HG03565 (cell line): Measurements from ENCODE around the gene SLC1A1.
"Not testable (repeated sequence)": the region's sequence is repeated elsewhere in the genome, so short reads cannot be mapped to it uniquely, and the experiment has no call there.

ENCODE experiments used
- ATAC-seq: cut with Tn5 transposase; IDR thresholded peaks from one replicate; pipeline ENCODE4 v1.9.1; 2021; ENCODE audit warnings: mild to moderate bottlenecking, moderate library complexity; ENCODE audit not compliant: unreplicated experiment

The SLC1A1 gene

GRCh38 chr9:4540425-4540824 lies 50.2 kb downstream of the SLC1A1 start:
- ATAC-seq: no peak

- ATAC-seq: no peak
These were observed 51.0 kb downstream of the SLC1A1 start for GRCh38 chr9:4541281-4541680.

GRCh38 chr9:4541856-4542255 lies 51.6 kb downstream of the SLC1A1 start:
- ATAC-seq: no peak

- not testable (repeated sequence) for ATAC-seq
These were observed 54.4 kb downstream of the SLC1A1 start for GRCh38 chr9:4544714-4545113.

DNA sequence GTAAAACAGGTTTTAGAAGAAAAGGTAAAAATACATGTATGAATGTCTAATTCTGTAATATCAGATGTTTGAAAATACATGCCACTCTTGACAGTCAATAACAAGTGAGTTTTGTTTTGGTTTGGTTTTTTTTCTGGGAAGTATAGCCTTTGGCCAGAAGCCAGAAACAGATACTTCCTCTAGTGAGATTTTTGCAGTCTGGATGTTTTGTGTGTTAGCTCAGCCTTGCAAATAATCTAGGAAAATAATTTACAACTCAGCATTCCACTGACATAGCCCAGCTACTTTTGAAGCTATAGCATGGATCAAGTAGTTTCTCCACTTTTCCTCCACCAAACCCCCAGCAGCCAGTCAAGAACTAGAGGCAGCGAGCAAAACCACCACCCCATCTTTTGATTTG lies 56.7 kb downstream of the SLC1A1 start:
- ATAC-seq: no peak

DNA sequence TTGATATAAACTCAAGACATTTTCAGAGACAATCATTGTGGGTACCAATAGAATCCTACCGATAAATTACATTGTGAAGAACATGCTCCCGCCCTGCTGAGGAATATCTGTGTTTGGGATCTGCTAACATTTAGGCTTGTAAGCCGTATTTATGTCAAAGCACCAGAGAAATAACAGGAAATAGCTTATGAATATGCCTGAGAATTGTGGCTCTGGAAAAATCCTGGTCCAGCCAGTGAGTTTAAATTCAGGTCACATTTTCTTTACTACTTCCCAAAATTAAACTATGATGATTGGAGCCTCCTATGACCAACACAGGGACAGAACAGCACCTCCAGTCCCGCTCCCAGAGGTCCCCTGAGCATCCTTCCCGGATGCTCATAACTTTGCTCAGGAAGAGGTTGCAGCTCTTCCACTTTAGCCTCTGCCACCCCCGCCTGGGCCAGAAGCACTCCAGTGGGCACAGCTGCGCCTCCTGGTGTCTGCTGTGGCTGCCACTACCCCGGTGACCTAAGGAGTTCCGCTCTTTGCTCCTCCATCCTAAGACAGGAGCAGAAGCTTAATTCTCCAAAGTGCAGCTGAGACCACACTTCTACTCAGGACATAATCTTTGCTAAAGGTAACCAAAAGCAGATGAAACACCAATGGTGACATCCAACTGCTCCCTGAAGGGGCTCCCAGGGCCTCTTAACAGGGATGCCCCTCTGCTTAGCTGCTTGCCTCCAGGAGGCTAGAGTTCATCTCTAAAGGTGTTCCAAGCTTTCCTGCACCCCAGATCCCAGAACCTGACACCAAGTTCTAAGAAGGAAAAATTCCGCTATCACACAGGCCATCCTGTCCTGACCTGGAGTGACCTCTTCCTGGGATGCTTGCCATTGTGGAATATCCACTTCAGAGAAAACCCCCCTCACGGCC lies 58.8 kb downstream of the SLC1A1 start:
- no peak for ATAC-seq

GRCh38 chr9:4549751-4550295 lies 59.6 kb downstream of the SLC1A1 start:
- ATAC-seq: no peak

DNA sequence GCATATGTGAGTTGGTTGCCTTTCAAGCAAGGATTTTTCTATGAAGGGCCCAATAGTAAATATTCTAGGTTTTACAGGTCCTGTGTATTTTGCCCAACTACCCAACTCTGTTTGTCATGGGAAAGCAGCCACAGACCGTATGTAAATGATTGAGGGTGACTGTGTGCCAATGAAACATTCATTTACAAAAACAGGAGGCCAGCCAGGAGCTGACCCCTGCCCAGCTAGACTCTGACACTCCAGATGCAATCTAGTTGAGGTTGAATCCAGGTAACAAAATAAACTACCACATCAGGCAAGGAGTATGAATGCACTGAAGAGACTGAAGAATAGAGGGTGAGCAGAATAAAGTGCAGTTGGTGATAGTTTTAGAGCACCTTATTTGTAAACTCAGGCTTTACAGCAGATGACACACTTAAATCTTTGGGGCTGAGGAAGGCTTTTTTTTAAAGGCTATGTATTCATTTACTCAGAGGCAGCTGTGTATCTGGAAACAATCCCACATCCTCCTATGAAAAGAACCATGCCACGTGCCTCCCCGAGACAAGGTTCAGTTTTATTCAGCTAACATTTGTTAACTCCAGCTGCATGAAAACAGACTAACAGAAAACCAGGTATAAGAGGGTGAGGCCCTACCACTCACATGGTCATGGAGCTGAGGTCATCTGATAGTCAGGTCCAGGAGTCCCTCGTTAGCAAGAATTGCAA lies 60.7 kb downstream of the SLC1A1 start:
- ATAC-seq: no peak

DNA sequence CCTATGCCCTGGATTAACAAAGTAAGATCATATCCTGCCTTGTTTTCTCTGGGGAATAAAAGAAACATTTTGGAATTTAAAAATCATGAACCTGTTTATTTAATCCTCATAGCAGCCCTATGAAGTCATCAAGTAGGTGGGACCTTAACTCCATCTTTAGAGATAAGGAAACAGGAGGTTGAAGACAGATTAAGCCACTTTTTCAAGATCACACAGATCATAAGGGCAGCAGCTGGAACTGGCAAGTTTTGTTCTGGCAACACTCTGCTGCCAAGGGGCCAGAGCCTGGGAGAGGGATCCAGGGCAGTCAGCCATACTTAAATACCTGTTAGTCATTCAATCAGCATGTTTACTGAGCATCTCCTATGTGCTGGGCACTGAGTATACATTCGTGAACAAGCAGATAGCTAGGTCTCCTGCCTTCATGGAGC lies 63.7 kb downstream of the SLC1A1 start:
- no peak for ATAC-seq

DNA sequence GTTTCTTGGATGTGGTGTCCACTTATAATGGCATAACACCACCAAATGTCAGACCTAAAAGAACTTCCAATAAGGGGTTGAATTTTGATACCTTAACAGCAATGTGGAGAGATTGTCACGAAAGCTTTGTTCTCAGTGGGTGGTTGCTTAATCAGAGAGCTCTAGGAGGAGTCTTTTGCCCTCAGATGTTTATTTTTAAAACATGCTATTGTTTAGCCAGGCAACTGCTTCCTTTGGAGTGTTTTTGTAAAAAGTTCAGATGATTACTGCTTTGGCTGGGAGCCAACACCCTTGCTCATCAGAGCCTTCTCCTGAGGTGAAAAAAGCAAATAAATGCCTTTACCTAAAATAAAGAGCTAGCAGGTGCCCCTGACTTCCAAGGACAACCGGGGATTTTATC lies 65.0 kb downstream of the SLC1A1 start:
- no peak for ATAC-seq

DNA sequence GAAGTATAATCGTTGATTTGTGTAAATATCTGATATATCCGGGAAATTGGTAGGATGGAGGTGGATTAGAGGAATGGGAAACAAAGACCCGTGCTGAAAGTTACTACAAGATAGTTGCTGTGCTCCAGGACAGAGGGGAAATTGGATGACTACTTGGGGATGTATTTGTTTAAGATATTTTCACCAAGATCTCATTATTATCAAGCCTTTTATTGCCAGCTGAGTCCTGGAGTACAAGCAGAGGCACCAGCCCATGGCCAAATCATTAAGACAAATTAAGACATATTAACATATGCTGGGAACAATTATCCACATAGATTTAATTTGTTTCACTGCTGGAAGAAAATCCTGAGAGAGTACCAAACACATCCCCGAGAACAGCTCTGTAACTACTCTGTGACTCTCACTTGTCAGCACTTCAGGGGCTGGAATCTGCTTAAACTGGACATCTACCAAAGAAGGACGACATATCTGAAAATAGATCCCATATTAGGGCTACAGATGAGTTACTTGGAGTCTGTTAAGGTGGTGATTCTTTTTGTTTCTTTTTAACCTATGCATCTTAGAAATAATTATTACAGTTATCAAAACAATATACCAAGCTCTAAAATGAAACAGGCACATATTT lies 68.2 kb downstream of the SLC1A1 start:
- ATAC-seq: no peak

- ATAC-seq: peak; percentile 80
These were observed 69.3 kb downstream of the SLC1A1 start for GRCh38 chr9:4559261-4560182.

GRCh38 chr9:4563105-4563504 lies 72.8 kb downstream of the SLC1A1 start:
- ATAC-seq: no peak

- no peak for ATAC-seq
These were observed 76.5 kb downstream of the SLC1A1 start for GRCh38 chr9:4566806-4567205.

DNA sequence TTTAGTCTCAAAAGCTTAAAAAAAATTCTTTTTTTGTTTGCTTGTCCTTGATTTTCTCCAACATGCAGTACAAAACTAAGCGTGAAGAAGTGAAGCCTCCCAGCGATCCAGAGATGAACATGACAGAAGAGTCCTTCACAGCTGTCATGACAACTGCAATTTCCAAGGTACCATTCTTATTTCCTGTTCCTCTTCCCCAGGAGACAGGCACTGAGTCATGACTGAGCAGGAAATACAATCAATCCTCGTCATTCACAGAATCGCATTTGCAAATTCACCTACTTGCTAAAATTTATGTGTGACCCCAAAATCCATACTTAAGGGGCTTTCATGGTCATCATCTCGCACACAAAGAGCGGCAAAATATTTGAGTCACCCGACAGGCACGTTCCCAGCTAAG lies 77.3 kb downstream of the SLC1A1 start:
- ATAC-seq: no peak

- no peak for ATAC-seq
These were observed 78.8 kb downstream of the SLC1A1 start for GRCh38 chr9:4569101-4569500.

- no peak for ATAC-seq
These were observed 82.0 kb downstream of the SLC1A1 start for GRCh38 chr9:4572184-4572826.

GRCh38 chr9:4573176-4573575 lies 82.9 kb downstream of the SLC1A1 start:
- ATAC-seq: no peak

DNA sequence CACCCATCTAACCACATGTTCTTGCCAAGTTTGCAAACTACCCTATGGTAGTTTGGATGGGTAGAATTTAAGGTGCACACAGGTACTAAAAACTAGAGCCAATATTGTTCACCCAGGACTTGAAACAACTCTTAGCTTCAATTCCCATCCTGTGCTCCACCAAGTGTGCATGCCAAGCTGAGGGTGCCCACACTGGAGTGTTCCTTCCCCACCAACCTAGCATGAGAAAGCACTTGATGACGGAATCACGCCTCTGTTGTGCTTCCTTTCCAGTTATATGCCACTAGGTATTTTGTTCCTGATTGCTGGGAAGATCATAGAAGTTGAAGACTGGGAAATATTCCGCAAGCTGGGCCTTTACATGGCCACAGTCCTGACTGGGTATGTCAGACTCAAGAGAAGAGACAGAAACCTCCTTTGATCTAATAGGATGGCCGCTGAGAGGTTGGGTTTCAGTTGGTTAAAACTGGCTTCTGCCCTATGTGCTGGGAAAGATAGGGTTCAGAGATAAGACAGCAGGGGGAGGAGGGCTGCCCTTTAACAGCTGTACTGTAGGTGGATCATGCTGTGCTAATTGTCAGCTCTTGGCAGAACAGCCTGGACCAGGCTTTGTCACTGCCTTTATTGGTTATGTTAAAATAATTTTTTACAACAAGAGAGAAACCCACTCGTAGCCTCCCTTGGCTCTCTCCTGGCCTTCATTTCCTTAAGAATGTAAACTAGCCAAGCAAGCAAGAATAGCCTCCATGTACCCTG lies 83.5 kb downstream of the SLC1A1 start:
- ATAC-seq: no peak
